ENCODE data around the gene ZNF304.
"Not testable (repeated sequence)": the region's sequence is repeated elsewhere in the genome, so short reads cannot be mapped to it uniquely, and the experiment has no call there.

ZNF304 gene

DNA sequence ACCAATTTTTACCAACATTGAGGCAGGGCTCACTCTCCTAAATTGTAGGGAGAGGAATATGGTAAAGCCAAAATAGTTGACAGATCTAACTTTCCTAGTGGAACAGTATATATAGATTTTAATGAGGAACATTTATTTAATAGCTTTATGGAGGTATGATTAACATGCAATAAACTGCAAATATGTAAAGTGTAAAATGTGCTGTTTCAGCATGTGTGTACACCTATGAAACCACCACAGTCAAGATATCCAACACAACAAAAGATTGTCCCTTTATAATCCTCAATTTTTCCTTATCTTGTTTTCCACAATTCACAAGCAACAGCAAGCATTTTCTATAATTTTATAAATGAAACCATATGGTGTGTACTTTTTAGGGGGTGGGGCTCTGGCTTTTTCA, 8.2 kb downstream of the ZNF304 start:
- DNase-seq (ENCODE audit: low read depth in 2 of 3, low spot score in 1 of 3), result no peak

DNA sequence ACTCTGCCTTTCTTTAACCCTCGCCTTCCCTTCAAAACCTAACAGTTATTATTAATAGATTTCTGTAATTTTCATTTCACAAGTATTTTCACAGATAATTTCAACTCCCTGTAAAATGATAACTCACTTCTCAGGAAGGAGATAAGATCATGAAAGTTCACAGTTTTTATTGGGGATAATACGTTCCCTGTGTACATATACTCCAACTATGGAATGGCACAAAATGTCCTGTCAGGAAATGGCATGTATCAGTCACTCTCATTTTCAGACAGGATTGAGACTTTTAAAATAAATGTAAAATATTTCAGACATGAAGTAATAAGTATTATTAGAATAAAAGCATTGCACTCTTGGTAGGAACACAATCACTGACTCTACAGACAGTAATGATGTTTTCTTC, 11.3 kb downstream of the ZNF304 start:
- DNase-seq (ENCODE audit: low read depth in 2 of 3, low spot score in 1 of 3), result no peak

DNA sequence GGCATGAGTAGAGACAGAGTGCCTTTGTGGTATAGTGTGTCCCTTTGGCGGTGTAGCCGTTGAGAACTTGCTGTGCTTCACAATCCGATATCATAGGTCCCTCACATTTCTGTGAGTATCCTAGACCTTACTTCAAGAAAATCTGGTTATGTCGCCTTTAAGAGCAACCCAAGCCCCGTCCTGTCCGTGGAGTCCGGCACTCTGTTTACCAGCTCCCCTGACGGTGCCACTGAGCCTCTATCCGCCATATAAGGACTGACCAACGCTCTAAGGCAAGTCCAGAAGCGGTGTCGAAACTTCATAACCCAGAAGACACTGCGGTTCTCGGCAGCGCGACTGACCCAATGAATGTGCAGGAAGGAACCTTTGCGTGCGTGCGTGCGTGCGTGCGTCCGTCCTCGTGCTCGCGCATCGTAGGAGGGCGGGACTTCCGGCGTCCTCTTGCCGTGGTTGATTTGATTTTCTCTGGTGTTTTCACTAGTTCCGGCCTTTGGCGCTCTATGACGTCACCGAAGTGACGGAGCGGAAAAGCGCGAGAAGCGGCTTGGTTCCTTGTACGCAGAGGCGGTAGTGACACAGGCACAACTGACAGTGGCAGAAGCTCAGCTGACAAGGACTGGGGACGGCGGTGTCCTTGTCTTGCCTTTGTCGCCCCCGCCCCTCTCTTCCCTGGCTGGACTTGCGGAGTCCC, 12.1 kb downstream of the ZNF304 start, which contains the start of the genes TRAPPC2B and ZNF547:
Gene TRAPPC2B, plus strand, starts transcription at position 555 of the 691 bp plus-strand sequence. CDS start 1,283 bp downstream, outside the sequence.
Gene ZNF547, plus strand, starts transcription at position 555 of the 691 bp plus-strand sequence. CDS start 5,005 bp downstream, outside the sequence.
- DNase-seq (ENCODE audit: low read depth in 2 of 3, low spot score in 1 of 3), result peak; percentile 95 to 96 (median 96)

DNA sequence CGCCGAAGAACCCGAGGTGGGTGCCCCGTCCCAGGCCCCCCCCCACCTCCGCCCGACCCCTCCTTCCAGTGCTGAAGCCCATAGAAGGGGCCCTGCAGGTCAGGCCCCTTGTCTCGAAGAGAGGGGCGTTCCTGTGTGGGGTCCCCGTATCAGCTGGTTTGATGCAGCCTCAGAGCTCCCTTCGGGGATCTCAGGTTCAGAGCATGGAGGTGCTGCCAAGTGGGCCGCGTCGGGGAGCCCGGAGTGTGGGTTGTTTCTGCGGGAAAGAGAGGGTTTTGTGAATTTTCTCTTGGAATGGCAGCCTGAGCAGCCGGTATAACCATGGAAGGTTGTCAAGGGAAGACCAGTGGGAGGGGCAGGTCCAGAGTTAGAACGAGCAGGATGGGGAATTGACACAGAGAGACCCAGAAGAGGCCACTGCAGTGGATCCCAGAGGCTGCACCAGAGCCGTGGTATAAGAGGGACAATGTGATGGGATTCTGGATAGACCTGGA, 12.7 kb downstream of the ZNF304 start:
- DNase-seq (ENCODE audit: low read depth in 2 of 3, low spot score in 1 of 3), result no peak

DNA sequence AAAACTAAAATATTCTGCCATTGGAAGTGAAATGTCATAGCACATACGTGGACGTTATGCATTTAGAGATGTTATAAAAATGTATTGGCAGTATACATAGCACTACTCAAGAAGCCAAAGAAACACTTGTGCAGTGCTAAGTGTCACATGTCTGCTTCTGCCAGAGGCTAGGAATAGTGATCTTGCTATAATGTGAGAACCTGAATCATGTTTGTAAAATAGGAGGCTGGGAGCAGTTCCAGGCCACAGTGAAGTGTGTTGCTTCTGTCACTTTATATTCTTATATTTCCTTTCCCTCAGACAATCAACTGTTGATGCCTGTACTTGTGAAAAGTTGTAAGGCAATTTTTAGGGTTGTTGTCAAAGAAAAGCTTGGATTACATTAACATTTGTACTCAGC, 15.7 kb downstream of the ZNF304 start:
- no peak for DNase-seq (ENCODE audit: low read depth in 2 of 3, low spot score in 1 of 3)

DNA sequence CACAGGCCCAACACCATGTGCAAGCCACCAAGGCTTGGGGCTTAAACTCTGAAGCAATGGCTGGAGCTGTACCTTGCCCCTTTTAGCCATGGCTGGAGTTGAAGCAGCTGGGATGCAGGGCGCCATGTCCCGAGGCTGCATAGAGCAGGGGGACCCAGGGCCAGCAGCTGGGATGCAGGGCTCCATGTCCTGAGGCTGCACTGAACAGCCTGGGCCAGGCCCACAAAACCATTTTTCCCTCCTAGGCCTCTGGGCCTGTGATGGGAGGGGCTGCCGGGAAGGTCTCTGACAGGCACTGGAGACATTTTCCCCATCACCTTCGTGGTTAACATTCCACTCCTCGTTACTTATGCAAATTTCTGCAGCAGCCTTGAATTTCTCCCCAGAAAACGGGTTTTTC, 23.1 kb downstream of the ZNF304 start:
- DNase-seq (ENCODE audit: low read depth in 2 of 3, low spot score in 1 of 3), result no peak

DNA sequence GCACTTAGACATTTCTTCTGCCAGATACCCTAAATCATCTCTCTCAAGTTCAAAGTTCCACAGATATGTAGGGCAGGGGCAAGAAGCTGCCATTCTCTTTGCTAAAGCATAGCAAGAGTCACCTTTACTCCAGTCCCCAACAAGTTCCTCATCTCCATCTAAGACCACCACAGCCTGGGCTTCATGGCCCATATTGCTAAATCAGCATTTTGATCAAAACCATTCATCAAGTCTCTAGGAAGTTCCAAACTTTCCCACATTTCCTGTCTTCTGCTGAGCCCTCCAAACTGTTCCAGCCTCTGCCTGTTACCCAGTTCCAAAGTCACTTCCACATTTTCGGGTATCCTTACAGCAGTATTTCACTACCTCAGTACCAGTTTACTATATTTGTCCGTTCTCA, 23.6 kb downstream of the ZNF304 start:
- not testable (repeated sequence) for DNase-seq (ENCODE audit: low read depth in 2 of 3, low spot score in 1 of 3)

DNA sequence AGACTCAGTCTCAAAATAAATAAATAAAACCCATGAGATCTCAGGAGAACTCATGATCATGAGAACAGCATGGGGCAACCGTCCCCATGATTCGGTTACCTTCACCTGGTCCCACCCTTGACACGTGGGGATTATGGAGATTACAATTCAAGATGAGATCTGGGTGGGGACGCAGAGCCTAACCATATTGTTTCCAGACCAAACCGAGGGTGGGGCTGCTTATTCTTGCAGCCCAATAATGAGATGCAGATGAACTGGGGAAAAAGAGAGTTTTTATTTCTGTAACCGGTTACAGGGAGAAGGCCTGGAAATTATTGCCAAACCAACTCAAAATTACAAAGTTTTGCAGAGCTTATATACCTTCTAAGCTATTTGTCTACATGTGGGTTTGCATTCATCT, 25.1 kb downstream of the ZNF304 start:
- DNase-seq (ENCODE audit: low read depth in 2 of 3, low spot score in 1 of 3), result no peak

DNA sequence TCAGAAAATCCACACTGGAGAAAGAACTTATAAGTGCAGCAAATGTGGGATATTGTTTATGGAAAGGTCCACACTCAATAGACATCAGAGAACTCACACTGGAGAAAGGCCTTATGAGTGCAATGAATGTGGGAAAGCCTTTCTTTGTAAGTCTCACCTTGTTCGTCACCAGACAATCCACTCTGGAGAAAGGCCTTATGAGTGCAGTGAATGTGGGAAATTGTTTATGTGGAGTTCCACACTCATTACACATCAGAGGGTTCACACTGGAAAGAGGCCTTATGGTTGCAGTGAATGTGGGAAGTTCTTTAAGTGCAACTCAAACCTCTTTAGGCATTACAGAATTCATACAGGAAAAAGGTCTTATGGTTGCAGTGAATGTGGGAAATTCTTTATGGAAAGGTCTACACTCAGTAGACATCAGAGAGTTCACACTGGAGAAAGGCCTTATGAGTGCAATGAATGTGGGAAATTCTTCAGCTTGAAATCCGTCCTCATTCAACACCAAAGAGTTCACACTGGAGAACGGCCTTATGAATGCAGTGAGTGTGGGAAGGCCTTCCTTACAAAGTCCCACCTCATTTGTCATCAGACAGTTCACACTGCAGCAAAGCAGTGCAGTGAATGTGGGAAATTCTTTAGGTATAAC, 26.6 kb downstream of the ZNF304 start:
- DNase-seq (ENCODE audit: low read depth in 2 of 3, low spot score in 1 of 3), result no peak

DNA sequence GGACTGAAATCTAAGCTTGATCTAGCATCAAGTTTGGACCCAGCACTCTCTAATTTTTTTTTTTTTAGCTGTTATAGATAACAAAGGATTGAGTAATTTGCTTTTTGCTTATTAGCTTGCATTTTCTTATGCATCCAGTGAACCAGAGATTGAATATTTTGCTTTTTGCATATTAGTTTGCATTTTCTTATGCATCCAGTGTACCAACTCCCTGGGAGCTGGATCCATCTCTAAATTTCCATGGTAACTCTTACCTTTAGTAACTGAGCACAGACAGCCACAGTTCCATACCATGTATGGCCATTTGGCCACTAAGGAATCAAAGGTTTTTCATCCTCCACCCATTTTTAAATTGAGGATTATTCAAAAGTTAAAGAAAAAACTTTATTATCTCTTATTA, 29.9 kb downstream of the ZNF304 start:
- DNase-seq (ENCODE audit: low read depth in 2 of 3, low spot score in 1 of 3), result no peak

DNA sequence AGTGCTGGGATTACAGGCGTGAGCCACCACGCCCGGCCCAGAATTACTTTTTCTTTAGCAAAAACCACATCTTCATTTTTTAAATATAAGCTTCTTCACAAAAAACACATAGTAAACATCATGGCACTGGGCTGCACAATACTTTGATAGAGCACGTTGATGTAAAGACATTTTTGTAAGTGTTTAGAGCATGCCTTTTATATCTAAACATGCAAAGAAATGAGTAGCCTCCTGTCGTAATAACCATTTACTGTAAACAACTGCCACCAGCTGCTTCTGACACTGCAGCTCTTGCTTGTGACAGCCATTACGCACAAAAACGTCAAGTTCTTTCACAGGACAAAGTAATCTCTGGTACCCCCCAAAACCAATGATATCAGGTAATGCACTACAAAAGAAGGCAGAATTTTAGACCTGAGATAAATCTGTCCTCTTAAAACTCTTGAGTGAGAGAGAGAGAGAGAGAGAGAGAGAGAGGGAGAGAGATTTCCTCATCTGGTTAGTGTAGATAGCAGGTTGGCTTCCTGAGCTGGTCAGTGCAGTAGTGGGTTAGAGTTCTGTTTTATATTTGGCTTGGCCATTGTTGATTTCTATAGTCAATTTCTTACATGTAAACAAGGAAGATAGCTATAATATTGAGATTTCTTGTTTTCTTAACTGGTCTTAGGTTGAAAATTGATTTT, 31.9 kb downstream of the ZNF304 start:
- no peak for DNase-seq (ENCODE audit: low read depth in 2 of 3, low spot score in 1 of 3)

DNA sequence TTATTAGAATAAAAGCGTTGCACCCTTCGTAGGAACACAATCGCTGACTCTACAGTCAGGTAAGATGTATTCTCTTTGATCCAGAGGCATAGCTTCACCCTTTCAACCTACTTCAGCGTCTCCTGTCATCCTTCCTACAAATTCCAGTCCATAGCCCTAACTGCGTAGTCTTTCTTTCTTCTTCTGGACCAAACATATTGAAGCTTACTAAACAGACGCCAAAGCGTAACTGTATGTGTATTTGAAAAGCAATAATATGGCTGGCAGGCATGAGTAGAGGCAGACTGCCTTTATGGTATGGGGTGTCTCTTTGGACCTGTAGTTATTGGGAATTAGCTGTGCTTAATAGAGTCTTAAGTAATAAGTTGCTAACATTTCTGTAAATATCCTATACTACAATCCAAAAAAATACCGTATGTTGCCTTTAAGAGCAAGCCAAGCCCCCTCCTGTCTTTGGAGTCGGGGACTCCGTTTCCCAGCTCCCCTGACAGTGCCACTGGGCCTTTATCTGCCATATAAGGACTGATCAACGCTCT, 38.2 kb downstream of the ZNF304 start:
- no peak for DNase-seq (ENCODE audit: low read depth in 2 of 3, low spot score in 1 of 3)

DNA sequence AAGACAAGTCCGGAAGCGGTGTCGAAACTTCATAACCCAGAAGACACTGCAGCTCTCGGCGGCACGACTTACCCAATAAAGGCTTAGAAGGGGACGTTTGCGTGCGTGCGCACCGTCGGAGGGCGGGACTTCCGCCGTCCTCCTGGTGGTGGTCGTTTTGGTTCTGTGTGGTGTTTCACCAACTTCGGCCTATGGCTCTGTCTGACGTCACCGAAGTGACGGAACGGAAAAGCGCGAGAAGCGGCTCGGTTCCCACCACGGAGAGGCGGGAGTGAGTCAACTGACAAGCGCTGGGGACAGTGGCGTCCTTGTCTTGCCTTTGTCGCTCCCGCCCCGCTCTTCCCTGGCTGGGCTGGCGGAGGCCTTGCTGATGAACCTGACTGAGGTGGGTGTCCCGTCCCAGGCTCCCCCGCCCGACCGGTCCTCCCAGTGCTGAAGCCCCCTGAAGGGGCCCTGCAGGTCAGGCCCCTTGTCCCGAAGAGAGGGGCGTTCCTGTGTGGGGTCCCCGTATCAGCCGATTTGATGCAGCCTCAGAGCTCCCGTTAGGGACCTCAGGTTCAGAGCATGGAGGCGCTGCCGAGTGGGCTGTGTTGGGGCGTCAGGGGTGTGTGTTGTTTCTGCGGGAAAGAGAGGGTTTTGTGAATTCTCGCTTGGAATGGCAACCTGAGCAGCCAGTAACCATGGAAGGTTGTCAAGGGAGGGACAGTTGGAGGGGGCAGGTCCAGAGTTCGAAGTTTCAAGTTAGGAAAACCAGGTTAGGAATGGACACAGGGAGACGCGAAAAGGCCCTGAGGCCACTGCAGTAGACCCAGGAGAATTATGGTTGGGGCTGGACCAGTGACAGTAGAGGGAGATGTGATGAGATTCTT, 38.9 kb downstream of the ZNF304 start, which contains the start of gene ZNF548:
Gene ZNF548, plus strand, starts transcription at position 125 of the 869 bp plus-strand sequence. Its CDS starts 246 bp downstream, at position 371.
- DNase-seq (ENCODE audit: low read depth in 2 of 3, low spot score in 1 of 3), result peak; percentile 91 to 95 (median 92)

DNA sequence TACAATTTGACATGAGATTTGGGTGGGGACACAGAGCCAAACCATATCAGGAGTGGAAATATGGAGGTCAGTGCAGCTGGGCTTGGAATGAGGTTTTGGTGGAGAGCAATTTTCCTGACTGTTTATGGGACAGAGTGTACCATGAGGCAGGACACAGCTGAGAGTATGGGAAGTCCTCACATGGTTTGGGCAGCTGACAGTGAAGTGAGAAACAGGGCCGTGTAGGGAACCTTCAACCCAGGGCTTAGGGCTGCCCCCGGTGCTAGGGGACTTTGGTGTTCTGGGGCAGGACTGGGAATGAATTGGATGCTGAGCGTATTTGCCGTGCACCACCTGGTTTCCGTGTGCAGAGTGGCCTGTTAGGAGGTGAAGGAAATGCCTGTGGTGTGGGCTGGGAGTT, 44.6 kb downstream of the ZNF304 start:
- no peak for DNase-seq (ENCODE audit: low read depth in 2 of 3, low spot score in 1 of 3)

DNA sequence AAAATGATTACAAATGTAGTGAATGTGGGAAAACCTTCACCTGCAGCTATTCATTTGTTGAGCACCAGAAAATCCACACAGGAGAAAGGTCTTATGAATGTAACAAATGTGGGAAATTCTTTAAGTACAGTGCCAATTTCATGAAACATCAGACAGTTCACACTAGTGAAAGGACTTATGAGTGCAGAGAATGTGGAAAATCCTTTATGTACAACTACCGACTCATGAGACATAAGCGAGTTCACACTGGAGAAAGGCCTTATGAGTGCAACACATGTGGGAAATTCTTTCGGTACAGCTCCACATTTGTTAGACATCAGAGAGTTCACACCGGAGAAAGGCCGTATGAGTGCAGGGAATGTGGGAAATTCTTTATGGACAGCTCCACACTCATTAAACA, 47.8 kb downstream of the ZNF304 start:
- DNase-seq (ENCODE audit: low read depth in 2 of 3, low spot score in 1 of 3), result no peak

DNA sequence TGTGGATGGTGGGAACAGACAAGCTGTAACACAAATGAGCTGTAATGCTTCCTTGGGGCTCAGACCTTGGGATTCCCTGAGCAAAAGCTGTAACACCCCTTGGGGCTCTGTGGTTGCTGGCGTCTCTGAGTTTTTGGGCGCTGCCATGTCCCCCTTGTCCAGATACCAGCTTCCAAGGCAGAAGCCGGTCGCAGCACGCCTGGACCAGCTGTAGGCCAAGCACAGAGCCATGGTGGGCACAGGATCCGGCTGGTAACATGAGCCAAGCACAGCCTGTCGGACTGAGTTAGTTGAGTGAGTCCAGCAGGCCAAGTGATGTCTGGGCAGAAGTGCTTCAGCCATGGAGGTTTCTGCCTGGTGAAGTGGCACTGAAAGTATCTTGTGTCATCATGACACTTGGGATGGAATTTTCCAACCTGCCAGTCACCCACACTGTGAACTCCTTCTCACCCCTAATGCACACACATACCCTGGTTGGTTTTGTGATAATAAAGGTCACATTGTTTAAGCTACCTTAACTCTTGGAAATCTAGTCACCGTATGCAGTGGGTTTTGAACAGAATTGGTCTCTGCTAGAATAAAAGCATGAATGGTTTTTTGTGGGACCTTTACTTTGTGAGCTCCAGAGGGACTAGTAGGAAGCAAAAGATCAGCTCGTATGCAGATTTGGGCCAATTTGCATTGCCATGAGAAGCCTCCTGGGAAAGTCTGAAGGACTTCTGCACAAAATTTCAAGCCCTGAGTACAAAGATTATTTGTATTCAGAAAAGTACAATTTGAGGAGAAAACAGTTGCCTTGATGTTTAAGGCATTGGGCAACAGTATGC, 52.9 kb downstream of the ZNF304 start:
- DNase-seq (ENCODE audit: low read depth in 2 of 3, low spot score in 1 of 3), result no peak

DNA sequence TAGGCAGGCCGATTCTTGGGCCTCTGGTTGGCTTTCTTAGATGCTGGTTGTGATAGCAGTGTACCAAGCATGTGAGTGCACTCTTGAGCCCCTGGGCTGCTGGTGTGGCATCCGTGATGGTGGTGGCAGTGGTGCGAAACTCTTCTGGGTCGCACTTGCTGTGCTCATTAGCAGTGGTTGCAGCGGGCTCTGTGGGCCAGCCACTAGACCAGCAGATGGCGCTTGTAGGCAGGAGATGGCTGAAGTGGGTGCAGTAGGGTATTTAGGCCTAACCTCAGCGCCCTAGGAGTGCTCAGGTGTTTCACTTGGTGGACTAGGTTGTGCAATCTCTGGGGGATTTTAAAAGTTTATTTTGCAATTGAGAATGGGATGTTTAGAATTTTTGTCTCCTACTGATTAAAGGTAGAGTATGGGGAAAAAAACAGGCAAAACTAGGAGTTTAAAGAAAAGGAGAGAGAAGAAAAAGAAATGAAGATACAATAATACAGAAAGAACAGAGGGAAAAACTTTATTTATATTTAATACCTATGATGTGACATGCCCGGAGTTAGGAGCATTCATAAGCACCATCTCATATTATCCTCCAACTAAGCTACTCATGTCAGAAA, 55.5 kb downstream of the ZNF304 start:
- peak; percentile 55 to 71 (median 62) for DNase-seq (ENCODE audit: low read depth in 2 of 3, low spot score in 1 of 3)
